ENCODE results near the gene SLC29A4.

- TF ChIP-seq, protein P1, sequence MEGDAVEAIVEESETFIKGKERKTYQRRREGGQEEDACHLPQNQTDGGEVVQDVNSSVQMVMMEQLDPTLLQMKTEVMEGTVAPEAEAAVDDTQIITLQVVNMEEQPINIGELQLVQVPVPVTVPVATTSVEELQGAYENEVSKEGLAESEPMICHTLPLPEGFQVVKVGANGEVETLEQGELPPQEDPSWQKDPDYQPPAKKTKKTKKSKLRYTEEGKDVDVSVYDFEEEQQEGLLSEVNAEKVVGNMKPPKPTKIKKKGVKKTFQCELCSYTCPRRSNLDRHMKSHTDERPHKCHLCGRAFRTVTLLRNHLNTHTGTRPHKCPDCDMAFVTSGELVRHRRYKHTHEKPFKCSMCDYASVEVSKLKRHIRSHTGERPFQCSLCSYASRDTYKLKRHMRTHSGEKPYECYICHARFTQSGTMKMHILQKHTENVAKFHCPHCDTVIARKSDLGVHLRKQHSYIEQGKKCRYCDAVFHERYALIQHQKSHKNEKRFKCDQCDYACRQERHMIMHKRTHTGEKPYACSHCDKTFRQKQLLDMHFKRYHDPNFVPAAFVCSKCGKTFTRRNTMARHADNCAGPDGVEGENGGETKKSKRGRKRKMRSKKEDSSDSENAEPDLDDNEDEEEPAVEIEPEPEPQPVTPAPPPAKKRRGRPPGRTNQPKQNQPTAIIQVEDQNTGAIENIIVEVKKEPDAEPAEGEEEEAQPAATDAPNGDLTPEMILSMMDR (IDR thresholded peaks at IDR 0.05), result no peak
- TF ChIP-seq SIN3A (IDR thresholded peaks at IDR 0.05; ENCODE audit: borderline replicate concordance, insufficient read depth, low read depth, low read length) (no peak), POLR2AphosphoS5 (IDR thresholded peaks at IDR 0.05; ENCODE audit: low read depth, low read length) (no peak)
- TF ChIP-seq, protein P2, sequence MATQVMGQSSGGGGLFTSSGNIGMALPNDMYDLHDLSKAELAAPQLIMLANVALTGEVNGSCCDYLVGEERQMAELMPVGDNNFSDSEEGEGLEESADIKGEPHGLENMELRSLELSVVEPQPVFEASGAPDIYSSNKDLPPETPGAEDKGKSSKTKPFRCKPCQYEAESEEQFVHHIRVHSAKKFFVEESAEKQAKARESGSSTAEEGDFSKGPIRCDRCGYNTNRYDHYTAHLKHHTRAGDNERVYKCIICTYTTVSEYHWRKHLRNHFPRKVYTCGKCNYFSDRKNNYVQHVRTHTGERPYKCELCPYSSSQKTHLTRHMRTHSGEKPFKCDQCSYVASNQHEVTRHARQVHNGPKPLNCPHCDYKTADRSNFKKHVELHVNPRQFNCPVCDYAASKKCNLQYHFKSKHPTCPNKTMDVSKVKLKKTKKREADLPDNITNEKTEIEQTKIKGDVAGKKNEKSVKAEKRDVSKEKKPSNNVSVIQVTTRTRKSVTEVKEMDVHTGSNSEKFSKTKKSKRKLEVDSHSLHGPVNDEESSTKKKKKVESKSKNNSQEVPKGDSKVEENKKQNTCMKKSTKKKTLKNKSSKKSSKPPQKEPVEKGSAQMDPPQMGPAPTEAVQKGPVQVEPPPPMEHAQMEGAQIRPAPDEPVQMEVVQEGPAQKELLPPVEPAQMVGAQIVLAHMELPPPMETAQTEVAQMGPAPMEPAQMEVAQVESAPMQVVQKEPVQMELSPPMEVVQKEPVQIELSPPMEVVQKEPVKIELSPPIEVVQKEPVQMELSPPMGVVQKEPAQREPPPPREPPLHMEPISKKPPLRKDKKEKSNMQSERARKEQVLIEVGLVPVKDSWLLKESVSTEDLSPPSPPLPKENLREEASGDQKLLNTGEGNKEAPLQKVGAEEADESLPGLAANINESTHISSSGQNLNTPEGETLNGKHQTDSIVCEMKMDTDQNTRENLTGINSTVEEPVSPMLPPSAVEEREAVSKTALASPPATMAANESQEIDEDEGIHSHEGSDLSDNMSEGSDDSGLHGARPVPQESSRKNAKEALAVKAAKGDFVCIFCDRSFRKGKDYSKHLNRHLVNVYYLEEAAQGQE (IDR thresholded peaks at IDR 0.05; ENCODE audit: insufficient read depth in 1 of 2, low read depth in 2 of 2, low read length in 1 of 2), result no peak
Measured at GRCh38 chr7:5274441-5274840, 8.3 kb upstream of the SLC29A4 start.
